Activated gamma-delta T cell (primary cell): ENCODE data around the gene EIF4EBP2.

Experiments
- DNase-seq: peaks from one replicate; lab custom pipeline; 2025; lab: John Stamatoyannopoulos, UW
- total RNA-seq, 2 donors: gene quantifications; one replicate each; lab custom pipeline; 2026; lab: John Stamatoyannopoulos, UW

Gene EIF4EBP2, protein sequence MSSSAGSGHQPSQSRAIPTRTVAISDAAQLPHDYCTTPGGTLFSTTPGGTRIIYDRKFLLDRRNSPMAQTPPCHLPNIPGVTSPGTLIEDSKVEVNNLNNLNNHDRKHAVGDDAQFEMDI
- 106 to 127 reads per million in 2 donors for total RNA-seq

GRCh38 chr10:70404036-70404786 is at the start of gene EIF4EBP2:
TSS of gene EIF4EBP2 (plus strand) at chr10:70404145. CDS start at chr10:70404402, 257 bp downstream.
- DNase-seq: peak; percentile 98

- no peak for DNase-seq
These were observed 49.4 kb upstream of the EIF4EBP2 start for GRCh38 chr10:70354556-70354955.

DNA sequence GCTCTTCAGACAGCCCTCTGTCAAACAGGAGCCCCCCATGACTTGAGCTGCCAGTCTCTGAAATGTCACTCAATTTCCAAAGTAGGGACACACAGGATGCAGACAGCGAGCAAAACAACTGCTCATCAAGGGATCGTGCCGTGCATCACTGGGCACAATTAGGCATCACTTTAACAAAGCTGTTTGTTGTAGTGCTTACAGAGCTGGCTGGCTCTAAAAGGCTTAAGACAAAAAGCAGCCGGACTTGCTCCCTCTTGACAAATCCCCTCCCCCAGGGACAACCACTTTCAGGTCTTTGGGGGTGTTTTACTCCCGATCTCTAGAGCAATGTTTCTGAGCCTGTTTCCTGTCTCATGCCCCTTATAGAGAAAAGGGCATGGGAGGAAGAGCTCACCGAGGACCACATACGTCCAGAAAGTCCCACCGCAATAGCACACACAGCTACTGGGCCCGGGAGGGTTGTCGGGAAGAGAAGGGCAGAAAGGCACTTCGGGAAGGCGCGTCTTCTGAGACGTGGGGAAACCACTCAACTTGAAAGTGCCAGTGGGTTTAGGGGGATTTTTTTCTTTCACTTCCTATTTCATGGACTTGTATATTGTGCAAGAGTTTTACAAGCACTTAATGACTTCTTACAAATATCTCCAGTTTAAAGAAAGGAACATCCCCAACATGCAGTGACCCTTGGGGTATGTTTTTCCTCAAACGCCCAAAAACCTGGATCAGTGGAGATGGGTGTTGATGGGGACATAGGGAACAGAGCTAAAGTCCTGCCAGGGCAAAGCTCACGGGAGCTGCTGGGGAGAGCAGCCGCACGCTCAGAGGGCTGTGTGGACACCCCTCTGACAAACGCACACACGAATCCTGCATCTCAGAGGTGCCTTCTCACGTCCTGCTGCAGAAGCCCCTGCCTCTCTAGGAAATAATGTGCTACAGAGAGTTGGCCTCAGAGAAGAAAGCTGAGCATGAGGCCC is 48.6 kb upstream of the EIF4EBP2 start:
- no peak for DNase-seq

GRCh38 chr10:70357565-70357964 is 46.4 kb upstream of the EIF4EBP2 start:
- DNase-seq: no peak

GRCh38 chr10:70358446-70358845 is 45.5 kb upstream of the EIF4EBP2 start:
- no peak for DNase-seq

DNA sequence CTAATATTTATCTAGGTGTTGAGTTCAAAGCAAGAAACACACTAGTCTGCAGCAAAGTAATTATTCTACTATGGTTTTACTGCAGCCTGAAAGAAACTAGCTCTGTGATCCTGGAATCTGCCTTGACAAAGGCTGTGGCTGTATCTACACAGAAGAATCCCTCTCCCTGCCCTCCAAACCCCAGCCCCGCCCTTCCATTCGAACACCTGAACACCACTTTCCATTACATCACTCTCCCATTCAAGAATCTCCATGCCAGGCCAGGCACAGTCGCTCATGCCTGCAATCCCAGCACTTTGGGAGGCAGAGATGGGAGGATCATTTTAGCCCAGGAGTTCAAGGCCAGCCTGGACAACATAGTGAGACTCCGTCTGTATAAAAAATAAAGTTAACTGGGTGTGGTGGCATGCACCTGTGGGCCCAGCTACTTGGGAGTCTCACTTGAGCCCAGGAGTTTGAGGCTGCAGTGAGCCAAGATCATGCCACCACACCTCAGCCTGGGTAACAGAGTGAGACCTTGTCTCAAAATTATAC is 44.9 kb upstream of the EIF4EBP2 start:
- DNase-seq: no peak

GRCh38 chr10:70360215-70360614 is 43.7 kb upstream of the EIF4EBP2 start:
- no peak for DNase-seq

DNA sequence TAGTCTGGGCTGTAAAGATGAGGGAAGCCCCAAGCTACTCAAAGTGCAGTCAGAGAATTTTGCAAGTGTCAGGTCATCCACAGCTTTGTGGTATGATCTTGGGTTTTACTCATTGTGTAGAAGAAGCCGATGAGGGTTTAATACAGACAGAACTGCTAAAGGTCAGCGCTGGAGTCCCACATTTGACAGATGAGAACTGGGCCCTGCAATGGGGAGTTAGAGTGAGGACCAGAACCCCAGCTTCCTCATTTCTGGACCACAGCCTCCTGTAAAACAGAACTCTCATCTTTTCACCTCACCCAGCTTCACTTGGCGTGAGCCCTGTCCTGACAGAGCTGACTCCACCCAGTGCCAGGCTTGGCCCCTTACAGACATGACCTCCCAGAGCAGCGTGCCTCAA is 41.6 kb upstream of the EIF4EBP2 start:
- DNase-seq: no peak

- DNase-seq: no peak
These were observed 40.7 kb upstream of the EIF4EBP2 start for GRCh38 chr10:70363292-70363691.

DNA sequence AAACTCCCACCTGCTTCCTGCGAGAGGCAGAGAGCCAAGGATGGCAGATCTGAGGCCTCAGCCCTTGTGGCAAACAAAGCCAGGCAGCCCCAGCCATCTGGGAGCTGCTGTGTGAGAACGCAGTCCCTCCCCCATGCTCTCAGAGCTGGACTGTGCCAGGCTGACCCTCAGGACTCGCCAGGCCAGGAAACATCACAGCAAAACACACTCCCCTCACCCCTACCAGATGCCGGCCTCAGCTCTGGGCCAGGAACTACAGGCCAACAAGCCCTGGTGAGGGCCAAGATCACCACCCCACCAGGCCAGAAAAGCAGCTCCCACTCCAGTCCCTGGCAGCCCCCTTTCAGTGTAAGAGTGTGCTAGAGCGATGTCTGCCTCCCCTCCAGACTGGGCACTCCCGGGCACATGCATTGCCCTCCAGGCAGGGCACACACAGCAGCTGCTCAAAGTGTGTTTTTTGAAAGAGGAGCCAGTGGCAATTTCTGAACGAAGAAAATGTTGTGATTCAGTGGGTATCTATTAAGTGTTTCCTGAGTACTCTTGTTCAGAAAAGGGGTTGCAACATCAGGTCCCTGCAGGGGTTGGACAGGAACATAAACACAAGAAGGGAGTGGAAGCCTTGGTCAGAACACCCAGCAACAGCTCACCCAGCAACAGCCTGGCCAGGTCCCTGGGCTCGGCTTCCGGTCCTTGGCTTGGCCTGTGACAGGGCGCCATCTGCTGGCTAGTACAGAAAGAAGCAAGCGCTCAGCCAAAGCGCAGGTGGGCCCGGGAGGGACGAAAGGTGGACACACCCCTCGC is 39.8 kb upstream of the EIF4EBP2 start:
- DNase-seq: peak; percentile 37

DNA sequence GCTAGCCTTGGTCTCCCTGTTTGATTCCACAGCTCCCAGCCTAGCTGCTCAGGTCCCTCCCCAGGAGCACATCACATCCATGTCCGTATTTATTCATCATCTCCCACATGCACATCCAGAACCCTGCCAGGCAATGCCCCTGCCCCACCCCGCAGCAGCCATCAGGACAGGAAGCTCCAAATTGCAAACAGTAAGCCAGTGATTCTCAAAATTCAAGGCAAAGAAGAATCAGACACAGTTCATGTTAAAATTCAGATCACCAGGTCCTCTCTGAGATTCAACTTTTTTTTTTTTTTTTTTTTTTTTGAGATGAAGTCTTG is 39.2 kb upstream of the EIF4EBP2 start:
- DNase-seq: no peak

GRCh38 chr10:70367195-70367796 is 36.6 kb upstream of the EIF4EBP2 start:
- no peak for DNase-seq

GRCh38 chr10:70368774-70369482 is 35.0 kb upstream of the EIF4EBP2 start:
- no peak for DNase-seq

DNA sequence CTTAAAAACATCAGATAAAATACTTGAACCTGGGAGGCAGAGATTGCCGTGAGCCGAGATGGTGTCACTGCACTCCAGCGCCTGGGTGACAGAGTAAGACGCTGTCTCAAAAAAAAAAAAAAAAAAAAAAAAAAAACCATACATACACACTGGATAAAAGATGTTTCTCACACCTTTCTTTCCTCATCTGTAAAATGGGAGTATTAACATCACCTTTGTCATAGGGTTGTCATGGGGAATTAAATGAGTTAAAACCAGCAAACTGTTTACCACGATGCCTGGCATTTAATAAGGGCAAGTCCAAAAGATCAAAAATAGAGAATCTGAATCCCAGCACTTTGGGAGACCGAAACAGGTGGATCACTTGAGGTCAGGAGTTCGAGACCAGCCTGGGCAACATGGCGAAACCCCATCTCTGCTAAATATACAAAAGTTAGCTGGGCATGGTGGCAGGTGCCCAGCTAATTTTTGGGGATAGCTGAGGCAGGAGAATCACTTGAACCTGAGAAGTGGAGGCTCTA is 34.4 kb upstream of the EIF4EBP2 start:
- DNase-seq: no peak

DNA sequence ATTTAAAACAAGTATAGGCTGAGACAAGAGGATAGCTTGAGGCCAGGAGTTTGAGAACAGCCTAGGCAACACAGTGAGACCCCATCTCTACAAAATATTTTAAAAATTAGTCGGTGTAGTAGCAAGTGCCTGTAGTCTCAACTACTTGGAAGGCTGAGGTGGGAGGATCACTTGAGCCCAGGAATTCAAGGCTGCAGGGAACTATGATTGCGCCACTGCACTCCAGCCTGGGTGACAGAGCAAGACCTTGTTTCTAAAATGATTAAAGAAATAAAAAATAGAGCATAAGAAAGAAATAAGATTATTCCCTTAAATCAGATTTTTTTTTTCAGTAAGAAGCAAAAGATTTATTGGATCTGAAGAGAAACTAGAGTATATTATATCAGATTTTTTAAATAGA is 33.2 kb upstream of the EIF4EBP2 start:
- no peak for DNase-seq

GRCh38 chr10:70371846-70372245 is 32.1 kb upstream of the EIF4EBP2 start:
- DNase-seq: no peak

DNA sequence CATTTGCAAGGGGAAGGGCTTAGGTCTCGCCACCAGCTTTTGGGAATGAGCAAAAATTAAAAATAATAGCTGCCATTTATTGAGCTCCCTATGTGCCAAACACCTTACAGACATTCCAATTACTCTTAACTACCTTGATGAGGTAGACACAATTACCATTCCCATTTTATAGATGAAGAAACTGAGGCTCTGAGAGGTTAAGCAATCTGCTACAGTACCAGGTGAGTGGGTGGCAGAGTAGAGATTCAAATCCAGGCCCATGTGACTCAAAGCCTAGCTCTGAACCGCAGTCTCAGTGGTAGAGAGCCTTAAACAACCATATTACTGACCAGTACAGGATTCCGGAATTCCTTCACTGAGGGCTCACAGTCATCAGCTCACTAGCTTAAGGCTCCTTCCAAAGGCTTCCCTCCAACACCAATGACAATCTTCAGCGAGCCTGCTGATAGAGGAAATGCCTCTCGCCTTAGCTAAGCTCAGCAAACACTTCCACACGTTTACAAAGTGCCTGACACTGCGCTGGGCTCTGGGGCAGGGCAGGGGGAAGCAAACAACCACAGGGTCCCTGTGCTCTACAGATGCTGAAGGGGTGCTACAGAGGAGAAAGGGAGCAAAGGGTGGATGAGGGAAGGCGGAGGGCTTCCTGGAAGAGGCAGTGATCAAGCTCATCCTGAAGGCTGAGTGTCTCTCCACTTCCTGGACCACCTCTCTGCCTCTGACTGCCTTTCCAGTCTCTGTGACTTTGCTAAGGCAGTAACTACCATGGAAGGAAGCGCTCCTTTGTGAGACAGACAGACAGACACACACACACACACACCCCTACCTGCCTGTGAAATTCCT is 28.9 kb upstream of the EIF4EBP2 start:
- DNase-seq: no peak

GRCh38 chr10:70376436-70377378 is 27.2 kb upstream of the EIF4EBP2 start:
- DNase-seq: no peak
